SKM-1 (cell line): ENCODE data around the gene NR1H3.
"Not testable (repeated sequence)": the region's sequence is repeated elsewhere in the genome, so short reads cannot be mapped to it uniquely, and the experiment has no call there.

Source experiments
- DNase-seq: peaks from one replicate; lab custom pipeline; 2025; ENCODE audit not compliant: unreplicated experiment; lab: John Stamatoyannopoulos, UW

The NR1H3 gene

GRCh38 chr11:47302853-47303252 is 45.1 kb downstream of the NR1H3 start:
- no peak for DNase-seq

DNA sequence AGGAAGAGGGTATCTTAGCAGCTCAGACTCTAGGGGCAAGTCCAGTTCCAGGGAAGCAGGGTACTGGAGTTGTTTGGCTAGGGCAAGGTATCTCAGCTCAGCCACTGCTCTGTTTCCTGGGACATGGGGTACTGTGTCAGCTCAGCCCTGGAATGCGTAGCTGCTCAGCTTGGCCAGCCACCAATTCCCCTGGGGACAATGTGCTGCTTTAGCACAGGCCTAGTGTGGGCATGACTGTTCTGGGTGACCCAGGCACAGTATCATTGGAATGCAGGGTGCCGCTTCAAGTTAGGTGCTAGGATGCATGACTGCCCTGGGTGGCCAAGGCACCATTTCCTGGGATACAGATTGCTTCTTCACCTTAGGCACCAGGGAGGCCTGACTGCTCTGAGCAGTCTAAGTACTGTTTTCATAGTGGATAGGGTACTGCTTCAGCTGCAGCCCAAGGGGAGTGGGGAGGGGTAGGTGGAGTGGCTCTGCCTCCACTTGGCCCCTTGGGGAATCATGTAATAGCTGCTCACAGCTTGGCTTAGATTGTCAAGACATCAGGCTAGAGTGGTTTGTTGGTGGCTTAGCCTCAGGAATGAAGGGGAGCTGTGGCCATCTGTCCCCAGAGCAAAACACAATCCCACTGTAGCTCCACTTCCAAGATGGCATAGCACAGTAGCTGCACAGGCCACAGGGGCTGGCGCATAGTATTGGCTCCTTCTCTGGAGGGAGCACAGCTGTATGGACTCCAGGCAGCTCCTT is 48.1 kb downstream of the NR1H3 start:
- no peak for DNase-seq

- DNase-seq: no peak
Measured at GRCh38 chr11:47306484-47306844, 48.7 kb downstream of the NR1H3 start.

- DNase-seq: no peak
Measured at GRCh38 chr11:47308050-47308823, 50.4 kb downstream of the NR1H3 start.

- no peak for DNase-seq
Measured at GRCh38 chr11:47314992-47315391, 57.2 kb downstream of the NR1H3 start.

GRCh38 chr11:47316501-47316900 is 58.7 kb downstream of the NR1H3 start:
- DNase-seq: not testable (repeated sequence)

DNA sequence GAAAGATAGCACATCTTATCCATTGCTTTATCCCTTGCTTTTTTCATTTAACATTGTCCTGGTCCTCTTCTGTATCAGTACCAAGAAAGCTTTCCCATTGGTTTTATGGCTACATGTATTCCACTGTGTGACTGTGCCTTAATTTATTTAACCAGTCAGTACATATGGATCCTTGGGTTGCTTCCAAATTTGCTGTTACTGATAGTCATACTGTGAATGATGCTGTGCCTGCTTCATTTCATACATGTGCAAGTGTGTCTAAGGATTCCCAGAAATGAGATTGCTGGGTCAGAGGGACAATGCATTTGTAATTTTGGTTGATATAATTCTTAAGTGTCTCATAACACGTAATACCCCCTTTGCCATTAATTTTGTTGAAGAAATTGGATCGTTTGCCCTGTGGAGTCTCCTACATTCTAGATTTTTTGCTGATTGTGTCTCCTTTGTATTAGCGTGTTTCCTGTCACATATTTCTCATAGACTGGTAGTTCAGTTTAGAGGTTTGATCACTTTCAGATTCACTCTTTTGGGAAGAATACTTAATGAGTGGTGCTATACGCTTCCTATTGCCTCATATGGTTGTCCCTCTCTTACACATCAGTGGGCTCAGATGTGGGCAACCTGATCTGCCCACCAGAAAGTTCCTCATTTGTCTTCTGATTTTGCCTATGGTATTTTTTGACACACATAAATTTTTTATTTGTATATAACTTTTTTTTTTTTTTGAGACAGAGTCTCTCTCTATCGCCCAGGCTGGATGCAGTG is 59.5 kb downstream of the NR1H3 start:
- DNase-seq: no peak

DNA sequence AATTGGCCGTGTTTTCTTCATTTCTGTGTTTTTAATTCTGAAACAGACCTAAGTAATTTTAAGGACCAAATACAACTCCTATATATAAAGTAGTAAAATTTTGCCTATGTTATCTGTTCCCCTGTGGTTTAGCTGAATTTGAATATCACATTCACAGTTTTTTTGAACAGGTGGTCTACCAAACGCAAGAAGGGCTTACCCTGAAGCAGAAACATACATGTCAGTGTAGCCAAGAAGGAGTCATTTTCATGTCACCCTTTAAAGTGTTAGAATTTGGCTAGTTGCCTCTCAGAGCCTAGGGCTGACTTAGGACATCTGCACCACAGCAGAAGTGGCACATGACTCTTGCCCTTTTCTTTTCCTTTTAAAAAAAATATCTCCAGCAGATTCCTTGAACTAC is 60.4 kb downstream of the NR1H3 start:
- DNase-seq: no peak
